Right atrium auricular region (tissue), 2 donors: ENCODE data around the gene TRIM40. TPM values are rescaled to one million over a fixed set of nuclear protein-coding genes. Genes with fewer than 3 reads are reported as not detected.
"Not testable (repeated sequence)": the region's sequence is repeated elsewhere in the genome, so short reads cannot be mapped to it uniquely, and the experiment has no call there.

Experiments
- DNase-seq: peaks from one replicate; pipeline ENCODE4 v3.0.0-alpha.2; 2019; ENCODE audit warnings: low spot score
- H3K27ac ChIP-seq, 2 donors: fragments of 200-600 bp; sonication (generic); 1 replicate in 1 of 2; 2 replicates in 1 of 2; pipeline ENCODE4 v1.5.1; 2016 to 2019
- H3K27me3 ChIP-seq, 2 donors: fragments of 200-600 bp; sonication (generic); one replicate each; pipeline versions ENCODE4 v1.5.1 to v1.6.0; 2017 to 2019
- H3K36me3 ChIP-seq: fragments of 200-600 bp; sonication (generic); one replicate; pipeline ENCODE4 v1.5.1; 2016
- H3K4me1 ChIP-seq, 2 donors: fragments of 200-600 bp; sonication (generic); one replicate each; pipeline versions ENCODE4 v1.5.1 to v1.6.0; 2017 to 2019
- H3K4me3 ChIP-seq, 2 donors: fragments of 200-600 bp; sonication (generic); 1 replicate in 1 of 2; 2 replicates in 1 of 2; pipeline ENCODE4 v1.5.1; 2017 to 2019; ENCODE audit warnings: mild to moderate bottlenecking in 1 of 2, moderate library complexity in 1 of 2
- H3K9me3 ChIP-seq, 2 donors: fragments of 200-600 bp; sonication (generic); one replicate each; pipeline ENCODE4 v1.5.1; 2019
- CTCF ChIP-seq, 2 donors: fragments of 200-600 bp; sonication (generic); IDR thresholded peaks; one replicate each; pipeline ENCODE4 v1.5.1; 2019; ENCODE audit warnings: antibody characterized with exemption in 2 of 2
- total RNA-seq, 2 donors: library from RNA; depleted of rRNA; stranded (reverse); fragments of >200 nt; gene quantifications; one replicate each; pipeline ENCODE4 v1.1.0, GENCODE V29; 2016

Gene TRIM40
- total RNA-seq, 2 donors from 2014 or later: not detected

GRCh38 chr6:30112402-30112994 lies 23.4 kb upstream of the TRIM40 start:
- no peaks in the 10 kb centered on the region for H3K4me1 ChIP-seq
- no peak for TF ChIP-seq CTCF (IDR thresholded peaks at IDR 0.05)
- H3K4me3 ChIP-seq: no peak overlapping the region
- H3K9me3 ChIP-seq: no peaks in the 10 kb centered on the region
- H3K36me3 ChIP-seq: no peaks in the 10 kb centered on the region
- H3K27ac ChIP-seq: no peak overlapping the region
- peaks cover 0 to 5% of the 10 kb centered on the region in 2 donors for H3K27me3 ChIP-seq
- DNase-seq: no peak

- H3K9me3 ChIP-seq: no peaks in the 10 kb centered on the region
- no peaks in the 10 kb centered on the region for H3K4me1 ChIP-seq
- H3K27me3 ChIP-seq: peaks cover 0 to 5% of the 10 kb centered on the region in 2 donors
- no peak for TF ChIP-seq CTCF (IDR thresholded peaks at IDR 0.05)
- H3K4me3 ChIP-seq: no peak within 1 kb of the TSS
- H3K36me3 ChIP-seq: no peaks in the 10 kb centered on the region
- DNase-seq: no peak
- no peak within 1 kb of the TSS for H3K27ac ChIP-seq
These were observed 22.8 kb upstream of the TRIM40 start, which contains the start of gene TRIM31 for GRCh38 chr6:30113003-30113759. TSS of gene TRIM31 (minus strand) at chr6:30113090. CDS start at chr6:30112805, 285 bp downstream.

- no peaks in the 10 kb centered on the region for H3K4me1 ChIP-seq
- TF ChIP-seq CTCF (IDR thresholded peaks at IDR 0.05): no peak
- H3K27ac ChIP-seq: no peak overlapping the region
- H3K27me3 ChIP-seq: peaks cover 0 to 5% of the 10 kb centered on the region in 2 donors
- DNase-seq: no peak
- no peak overlapping the region for H3K4me3 ChIP-seq
- no peaks in the 10 kb centered on the region for H3K36me3 ChIP-seq
- no peaks in the 10 kb centered on the region for H3K9me3 ChIP-seq
These were observed 22.1 kb upstream of the TRIM40 start for GRCh38 chr6:30113841-30114240.

- DNase-seq: no peak
- no peak for TF ChIP-seq CTCF (IDR thresholded peaks at IDR 0.05)
These were observed 19.2 kb upstream of the TRIM40 start for GRCh38 chr6:30116724-30117123.

GRCh38 chr6:30118691-30119090 lies 17.2 kb upstream of the TRIM40 start:
- not testable (repeated sequence) for H3K4me3 ChIP-seq, H3K27me3 ChIP-seq, H3K9me3 ChIP-seq, H3K4me1 ChIP-seq, DNase-seq, H3K27ac ChIP-seq, H3K36me3 ChIP-seq

More at GRCh38 chr6:30116724-30117123, 19.2 kb upstream of the TRIM40 start:
- Histone ChIP-seq H3K9me3 (no peaks in the 10 kb centered on the region), H3K36me3 (no peaks in the 10 kb centered on the region), H3K27me3 (no peaks in the 10 kb centered on the region), H3K4me1 (no peaks in the 10 kb centered on the region), H3K4me3 (no peak overlapping the region), H3K27ac (no peak overlapping the region)

- H3K4me1 ChIP-seq: no peaks in the 10 kb centered on the region
- H3K27me3 ChIP-seq: no peaks in the 10 kb centered on the region
- H3K36me3 ChIP-seq: no peaks in the 10 kb centered on the region
- no peak overlapping the region for H3K4me3 ChIP-seq
- no peak overlapping the region for H3K27ac ChIP-seq
- H3K9me3 ChIP-seq: no peaks in the 10 kb centered on the region
- DNase-seq: no peak
- TF ChIP-seq CTCF (IDR thresholded peaks at IDR 0.05): no peak
These were observed 14.2 kb upstream of the TRIM40 start for GRCh38 chr6:30121446-30122366.
